ENCODE measurements around the gene MPDU1.

The MPDU1 gene

DNA sequence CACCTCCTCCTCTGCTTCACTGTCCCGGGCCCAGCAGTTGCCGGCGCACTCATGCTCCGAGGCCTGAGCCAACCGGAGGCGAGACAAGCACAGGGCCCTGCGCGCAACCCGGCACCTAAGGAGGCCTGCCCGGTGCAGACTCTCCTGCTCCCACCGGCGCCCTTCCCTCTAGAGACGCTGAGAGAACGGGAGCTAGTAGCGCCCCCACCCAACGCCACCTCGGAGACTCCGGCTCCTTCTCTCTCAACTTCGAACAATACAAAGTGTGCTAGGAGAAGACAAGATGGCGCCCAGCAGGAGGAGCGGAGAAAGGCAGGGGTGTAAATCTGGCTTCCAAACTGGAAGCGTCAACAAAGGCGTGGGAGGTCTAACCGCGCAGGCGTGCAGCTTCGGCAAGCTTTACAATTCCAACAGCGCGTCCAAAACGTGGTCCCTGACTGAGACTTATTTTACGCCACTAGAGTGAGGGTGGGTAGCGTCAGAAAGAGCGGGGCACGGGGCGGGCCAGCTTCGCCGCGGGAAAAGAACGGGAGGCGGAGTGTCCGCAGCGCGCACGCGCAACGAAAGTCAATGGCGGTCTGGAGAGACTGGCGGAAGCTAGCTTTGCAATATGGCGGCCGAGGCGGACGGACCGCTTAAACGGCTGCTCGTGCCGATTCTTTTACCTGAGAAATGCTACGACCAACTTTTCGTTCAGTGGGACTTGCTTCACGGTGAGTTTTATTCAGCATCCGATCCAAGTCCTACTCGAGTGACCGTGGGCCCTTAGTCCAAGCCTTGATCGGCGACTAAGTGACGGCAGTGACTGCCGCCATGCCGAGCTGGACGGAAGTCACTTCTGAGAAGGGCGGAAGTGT, at the start of gene MPDU1:
MPDU1 (plus strand) TSS at position 600 of the 857 bp plus-strand sequence; CDS start at position 611, 11 bp downstream.
- Histone ChIP-seq H3K36me3 (ENCODE audit: insufficient read depth, low read length) (no peaks in the 10 kb centered on the region), H3K4me1 (ENCODE audit: insufficient read depth, low read length) (peaks cover 21% of the 10 kb centered on the region; the same call in 1 of the 2 replicates), H3K9ac (ENCODE audit: low read depth, low read length) (peak within 1 kb of the TSS; percentile 87), H3K9me3 (ENCODE audit: control insufficient read depth, insufficient read depth, low read length) (no peaks in the 10 kb centered on the region)

DNA sequence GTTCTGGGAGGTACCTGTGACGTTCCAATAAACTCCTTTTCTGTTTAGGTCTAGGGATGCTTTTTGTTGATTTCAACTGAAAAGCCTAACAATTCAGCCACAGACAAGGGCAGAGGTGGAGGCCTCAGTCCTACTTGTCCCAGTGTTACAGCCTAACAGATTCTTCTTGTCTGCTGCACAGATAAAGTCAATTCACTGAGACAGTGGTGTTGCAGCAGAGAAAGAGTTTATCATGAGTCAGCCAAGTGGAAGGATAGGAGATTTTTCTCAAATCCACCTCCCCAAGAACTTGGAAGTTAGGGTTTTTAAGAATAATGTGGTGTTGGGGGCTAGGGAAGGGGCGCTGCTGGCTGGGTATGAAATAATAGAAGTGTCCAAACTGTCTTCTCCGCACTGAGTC, 45.6 kb upstream of the MPDU1 start:
- H3K4me1 ChIP-seq (ENCODE audit: insufficient read depth, low read length): no peaks in the 10 kb centered on the region
- no peak overlapping the region for H3K9ac ChIP-seq (ENCODE audit: low read depth, low read length)
- no peaks in the 10 kb centered on the region for H3K9me3 ChIP-seq (ENCODE audit: control insufficient read depth, insufficient read depth, low read length)
- no peaks in the 10 kb centered on the region for H3K36me3 ChIP-seq (ENCODE audit: insufficient read depth, low read length)

DNA sequence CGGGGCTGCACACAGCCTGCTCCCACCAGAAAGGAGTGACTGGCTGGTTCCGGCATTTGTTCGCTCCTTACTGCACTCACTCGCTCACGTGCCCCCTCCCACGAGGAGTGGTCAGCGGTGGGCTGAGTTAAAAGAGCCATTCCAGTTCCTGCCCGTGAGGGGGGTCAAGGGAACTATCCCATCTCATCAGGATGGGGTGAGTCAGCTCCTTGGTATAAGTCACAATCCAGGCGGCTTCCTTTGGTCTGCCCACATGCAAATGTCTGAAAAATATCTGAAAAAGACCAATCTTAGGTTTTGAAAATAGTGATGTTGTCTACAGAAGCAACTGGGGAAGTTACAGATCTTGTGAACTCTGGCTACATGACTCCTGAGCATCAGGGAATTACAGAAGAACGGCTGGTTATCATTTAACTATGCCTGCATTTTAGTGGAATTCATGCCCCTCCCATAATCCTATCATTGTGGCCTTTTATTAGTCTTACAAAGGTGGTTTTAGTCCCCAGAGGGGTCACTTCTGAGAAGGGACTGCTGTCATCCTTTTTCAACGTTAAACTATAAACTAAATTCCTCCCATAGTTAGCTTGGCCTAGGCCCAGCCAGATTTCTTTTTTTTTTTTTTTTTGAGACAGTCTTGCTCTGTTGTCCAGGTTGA, 44.6 kb upstream of the MPDU1 start:
- no peaks in the 10 kb centered on the region for H3K36me3 ChIP-seq (ENCODE audit: insufficient read depth, low read length)
- no peaks in the 10 kb centered on the region for H3K4me1 ChIP-seq (ENCODE audit: insufficient read depth, low read length)
- H3K9ac ChIP-seq (ENCODE audit: low read depth, low read length): no peak overlapping the region
- H3K9me3 ChIP-seq (ENCODE audit: control insufficient read depth, insufficient read depth, low read length): no peaks in the 10 kb centered on the region

DNA sequence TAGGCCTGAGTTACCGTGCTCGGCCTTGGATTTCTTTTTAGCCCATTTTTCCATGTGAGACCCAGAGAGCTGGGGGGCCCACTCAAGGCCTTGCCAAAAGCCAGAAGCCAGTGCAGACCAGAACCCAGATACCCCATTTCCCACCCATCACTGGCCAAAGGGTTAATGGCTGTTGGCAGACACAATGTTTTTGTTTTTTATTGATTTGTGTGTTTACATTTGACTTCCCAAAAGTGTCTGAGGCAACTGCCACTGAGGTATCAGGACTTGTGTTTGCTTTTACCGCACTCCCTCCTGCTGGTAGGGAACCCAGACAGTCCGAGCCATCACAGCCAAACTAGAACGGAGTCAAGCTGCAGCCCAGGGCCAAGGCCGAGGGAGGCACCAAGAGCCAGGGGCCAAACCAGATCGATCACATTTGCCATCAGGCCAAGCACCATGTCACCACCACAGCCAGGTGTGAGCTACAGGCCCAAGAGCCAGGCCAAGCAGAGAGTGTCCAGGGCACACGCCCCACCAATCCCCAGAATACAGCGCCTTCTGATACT, 42.5 kb upstream of the MPDU1 start:
- no peaks in the 10 kb centered on the region for H3K9me3 ChIP-seq (ENCODE audit: control insufficient read depth, insufficient read depth, low read length)

DNA sequence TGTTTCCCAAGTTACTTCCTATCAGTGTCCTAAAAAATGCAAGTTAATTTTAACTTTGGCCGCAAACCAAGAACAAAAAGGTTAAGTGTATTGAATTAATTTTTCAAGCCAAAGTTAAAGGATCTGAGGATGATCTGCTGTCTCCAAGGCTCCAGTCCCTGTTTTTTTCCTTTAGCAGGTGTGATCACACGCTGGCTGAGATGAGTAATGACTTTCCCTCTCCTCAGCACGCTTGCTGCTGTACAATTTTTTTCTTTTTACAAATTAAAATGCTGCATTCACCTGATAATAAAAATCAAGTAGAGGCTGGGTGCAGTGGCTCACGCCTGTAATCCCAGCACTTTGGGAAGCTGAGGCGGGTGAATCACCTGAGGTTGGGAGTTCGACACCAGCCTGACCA, 38.7 kb upstream of the MPDU1 start:
- no peaks in the 10 kb centered on the region for H3K9me3 ChIP-seq (ENCODE audit: control insufficient read depth, insufficient read depth, low read length)
- no peaks in the 10 kb centered on the region for H3K4me1 ChIP-seq (ENCODE audit: insufficient read depth, low read length)
- no peaks in the 10 kb centered on the region for H3K36me3 ChIP-seq (ENCODE audit: insufficient read depth, low read length)
- H3K9ac ChIP-seq (ENCODE audit: low read depth, low read length): no peak overlapping the region

More for the DNA sequence above, 42.5 kb upstream of the MPDU1 start:
- Histone ChIP-seq H3K36me3 (ENCODE audit: insufficient read depth, low read length) (no peaks in the 10 kb centered on the region), H3K9ac (ENCODE audit: low read depth, low read length) (no peak overlapping the region), H3K4me1 (ENCODE audit: insufficient read depth, low read length) (no peaks in the 10 kb centered on the region)

DNA sequence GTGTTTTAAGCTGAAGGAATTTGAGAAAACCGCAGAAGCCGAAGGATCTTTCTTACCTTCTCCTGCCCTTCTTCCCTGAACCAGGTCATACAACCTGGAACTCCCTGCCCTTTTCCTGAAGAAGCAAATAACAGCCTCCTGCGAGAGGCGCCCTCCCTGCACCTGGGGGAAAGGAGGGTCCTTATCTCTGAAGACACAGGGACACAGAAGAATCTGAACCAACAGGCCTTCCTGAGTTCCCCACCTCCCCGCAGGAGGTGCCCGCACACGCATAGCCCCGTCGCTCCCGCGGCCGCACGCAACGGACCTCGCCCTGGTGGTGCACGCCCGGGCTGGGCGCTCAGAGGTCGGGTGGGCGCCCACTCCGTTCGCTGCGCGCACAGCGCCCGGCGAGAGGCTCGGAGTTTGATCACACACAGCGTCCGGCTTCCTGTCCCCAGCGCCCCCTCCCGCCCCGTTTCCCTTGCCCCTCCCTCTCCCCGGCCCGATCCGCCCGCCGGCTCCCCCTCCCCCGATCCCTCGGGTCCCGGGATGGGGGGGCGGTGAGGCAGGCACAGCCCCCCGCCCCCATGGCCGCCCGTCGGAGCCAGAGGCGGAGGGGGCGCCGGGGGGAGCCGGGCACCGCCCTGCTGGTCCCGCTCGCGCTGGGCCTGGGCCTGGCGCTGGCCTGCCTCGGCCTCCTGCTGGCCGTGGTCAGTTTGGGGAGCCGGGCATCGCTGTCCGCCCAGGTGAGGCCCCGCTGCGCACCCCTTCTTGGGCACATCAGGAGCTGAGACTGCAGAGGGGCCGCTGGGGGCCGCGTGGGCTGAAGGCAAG, 34.9 kb upstream of the MPDU1 start, which contains the start of gene TNFSF12:
TNFSF12 (plus strand) TSS at position 474 of the 816 bp plus-strand sequence; CDS start at position 570, 96 bp downstream.
- Histone ChIP-seq H3K9ac (ENCODE audit: low read depth, low read length) (peak within 1 kb of the TSS; percentile 84), H3K4me1 (ENCODE audit: insufficient read depth, low read length) (no peaks in the 10 kb centered on the region), H3K9me3 (ENCODE audit: control insufficient read depth, insufficient read depth, low read length) (no peaks in the 10 kb centered on the region), H3K36me3 (ENCODE audit: insufficient read depth, low read length) (no peaks in the 10 kb centered on the region)

DNA sequence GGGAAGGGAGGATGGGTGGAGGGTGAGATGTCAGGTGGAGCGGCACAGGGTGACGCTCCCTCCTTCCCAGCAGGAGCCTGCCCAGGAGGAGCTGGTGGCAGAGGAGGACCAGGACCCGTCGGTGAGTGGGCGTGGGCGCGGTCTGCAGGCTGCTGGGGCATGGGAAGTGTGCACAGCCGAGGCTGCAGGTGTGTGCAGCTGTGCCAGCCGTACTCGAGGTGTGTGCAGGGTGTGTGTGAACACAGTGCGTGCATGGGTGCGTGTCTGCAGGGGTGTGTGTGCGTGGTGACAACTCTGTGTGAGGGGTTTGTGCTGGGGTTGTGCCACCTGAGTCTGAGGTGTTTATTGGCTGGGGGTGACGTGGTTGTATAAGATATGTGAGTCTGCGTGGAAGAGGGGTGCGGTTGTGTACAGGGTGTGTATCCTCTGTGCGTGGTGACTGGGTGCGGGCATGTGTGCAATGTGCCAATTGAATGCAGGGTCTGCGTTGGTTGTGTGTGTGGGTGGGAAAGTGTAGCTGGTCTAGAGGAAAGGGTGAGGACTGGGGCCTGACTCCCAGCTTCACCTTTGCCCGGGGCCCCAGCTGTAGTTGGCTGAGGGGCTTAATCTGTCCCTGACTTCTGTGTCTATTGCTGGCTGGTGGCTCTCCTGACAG, 34.1 kb upstream of the MPDU1 start:
- peak overlapping the region; percentile 84; the same call in 1 of the 2 replicates for H3K9ac ChIP-seq (ENCODE audit: low read depth, low read length)
- no peaks in the 10 kb centered on the region for H3K36me3 ChIP-seq (ENCODE audit: insufficient read depth, low read length)
- H3K9me3 ChIP-seq (ENCODE audit: control insufficient read depth, insufficient read depth, low read length): no peaks in the 10 kb centered on the region
- H3K4me1 ChIP-seq (ENCODE audit: insufficient read depth, low read length): no peaks in the 10 kb centered on the region

DNA sequence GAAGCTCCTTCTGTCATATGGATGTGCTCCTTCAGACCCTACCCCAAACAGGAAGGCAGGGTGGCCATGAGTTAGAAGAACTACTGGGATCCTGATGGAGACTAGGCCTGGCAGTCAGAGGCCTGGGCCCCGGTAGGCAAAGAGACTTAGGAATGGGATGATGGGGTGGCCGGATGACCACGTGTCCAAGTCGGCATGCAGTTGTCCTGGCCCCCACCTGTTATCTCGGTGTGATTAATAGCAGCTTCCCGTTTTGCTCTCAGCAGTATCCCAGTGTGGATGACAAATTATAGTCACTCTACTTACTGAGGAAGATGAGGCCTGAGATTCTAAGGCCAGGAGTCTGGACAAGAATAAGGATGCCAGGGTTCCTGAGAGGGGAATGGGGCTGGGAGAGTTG, 33.3 kb upstream of the MPDU1 start:
- H3K9ac ChIP-seq (ENCODE audit: low read depth, low read length): no peak overlapping the region
- no peaks in the 10 kb centered on the region for H3K36me3 ChIP-seq (ENCODE audit: insufficient read depth, low read length)
- H3K4me1 ChIP-seq (ENCODE audit: insufficient read depth, low read length): no peaks in the 10 kb centered on the region
- no peaks in the 10 kb centered on the region for H3K9me3 ChIP-seq (ENCODE audit: control insufficient read depth, insufficient read depth, low read length)

DNA sequence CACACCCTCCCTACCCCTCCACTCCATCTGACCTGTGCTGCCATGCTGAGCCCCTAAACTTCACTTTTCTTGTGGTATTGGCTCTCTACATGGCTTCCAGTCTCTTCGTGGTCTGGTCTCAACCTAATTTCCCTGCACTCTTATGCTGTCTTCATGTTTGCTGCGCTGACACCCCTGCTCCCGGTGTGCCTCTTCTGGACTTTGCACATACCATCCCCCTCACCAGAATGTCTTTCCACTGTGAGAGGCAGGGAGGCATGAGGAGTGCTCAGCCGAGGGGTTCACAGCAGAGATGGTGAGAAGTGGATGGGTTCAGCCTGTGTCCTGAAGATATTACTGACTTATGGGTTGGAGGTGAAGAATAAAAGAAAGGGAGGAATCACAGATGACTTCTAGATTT, 32.3 kb upstream of the MPDU1 start:
- H3K9ac ChIP-seq (ENCODE audit: low read depth, low read length): no peak overlapping the region
- no peaks in the 10 kb centered on the region for H3K36me3 ChIP-seq (ENCODE audit: insufficient read depth, low read length)
- no peaks in the 10 kb centered on the region for H3K4me1 ChIP-seq (ENCODE audit: insufficient read depth, low read length)

DNA sequence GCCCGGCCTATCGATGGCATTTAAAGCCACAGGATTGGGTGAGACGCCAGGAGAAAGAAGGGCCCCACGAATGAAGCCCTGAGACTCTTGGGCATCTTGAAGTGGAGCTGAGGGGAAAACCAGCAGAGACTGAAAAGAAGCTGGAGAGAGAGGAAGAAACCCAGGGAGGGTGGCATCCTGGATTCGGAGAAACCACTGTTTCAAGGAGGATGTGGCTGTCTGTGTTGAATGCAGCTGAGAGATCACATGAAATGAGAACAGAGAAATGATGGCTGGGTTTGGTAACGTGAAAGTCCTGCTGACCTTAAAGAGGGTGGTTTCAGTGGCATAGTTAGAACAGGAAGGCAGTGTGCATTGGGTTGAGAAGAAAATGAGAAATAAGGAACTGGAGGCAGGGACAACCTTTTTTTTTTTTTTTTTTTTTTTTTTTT, 31.0 kb upstream of the MPDU1 start:
- H3K36me3 ChIP-seq (ENCODE audit: insufficient read depth, low read length): no peaks in the 10 kb centered on the region
- H3K9ac ChIP-seq (ENCODE audit: low read depth, low read length): no peak overlapping the region
- H3K9me3 ChIP-seq (ENCODE audit: control insufficient read depth, insufficient read depth, low read length): no peaks in the 10 kb centered on the region
- H3K4me1 ChIP-seq (ENCODE audit: insufficient read depth, low read length): peaks cover 3% of the 10 kb centered on the region; the same call in 1 of the 2 replicates

More for the DNA sequence above, 32.3 kb upstream of the MPDU1 start:
- H3K9me3 ChIP-seq (ENCODE audit: control insufficient read depth, insufficient read depth, low read length): no peaks in the 10 kb centered on the region

DNA sequence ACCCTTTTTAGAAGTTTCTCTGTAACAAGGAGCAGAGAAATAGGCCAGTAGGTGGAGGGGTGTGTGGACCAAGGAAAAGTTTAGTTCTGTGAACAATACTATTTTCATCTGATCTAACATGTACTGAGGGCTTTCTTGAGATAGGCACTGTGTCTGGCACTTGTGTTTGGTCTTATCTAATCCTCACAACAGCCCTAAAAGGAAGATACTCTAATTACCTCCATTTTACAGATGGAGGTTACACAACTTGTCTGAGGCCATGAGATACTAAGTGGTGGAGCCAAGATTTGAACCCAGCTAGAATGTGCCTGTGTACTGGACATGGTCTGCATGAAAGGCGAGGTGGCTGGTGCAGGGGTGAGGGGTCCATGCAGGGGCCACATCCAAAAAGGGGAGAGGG, 30.3 kb upstream of the MPDU1 start:
- no peak overlapping the region for H3K9ac ChIP-seq (ENCODE audit: low read depth, low read length)
- no peaks in the 10 kb centered on the region for H3K9me3 ChIP-seq (ENCODE audit: control insufficient read depth, insufficient read depth, low read length)
- H3K36me3 ChIP-seq (ENCODE audit: insufficient read depth, low read length): no peaks in the 10 kb centered on the region
- H3K4me1 ChIP-seq (ENCODE audit: insufficient read depth, low read length): peaks cover 6% of the 10 kb centered on the region; the same call in 1 of the 2 replicates

DNA sequence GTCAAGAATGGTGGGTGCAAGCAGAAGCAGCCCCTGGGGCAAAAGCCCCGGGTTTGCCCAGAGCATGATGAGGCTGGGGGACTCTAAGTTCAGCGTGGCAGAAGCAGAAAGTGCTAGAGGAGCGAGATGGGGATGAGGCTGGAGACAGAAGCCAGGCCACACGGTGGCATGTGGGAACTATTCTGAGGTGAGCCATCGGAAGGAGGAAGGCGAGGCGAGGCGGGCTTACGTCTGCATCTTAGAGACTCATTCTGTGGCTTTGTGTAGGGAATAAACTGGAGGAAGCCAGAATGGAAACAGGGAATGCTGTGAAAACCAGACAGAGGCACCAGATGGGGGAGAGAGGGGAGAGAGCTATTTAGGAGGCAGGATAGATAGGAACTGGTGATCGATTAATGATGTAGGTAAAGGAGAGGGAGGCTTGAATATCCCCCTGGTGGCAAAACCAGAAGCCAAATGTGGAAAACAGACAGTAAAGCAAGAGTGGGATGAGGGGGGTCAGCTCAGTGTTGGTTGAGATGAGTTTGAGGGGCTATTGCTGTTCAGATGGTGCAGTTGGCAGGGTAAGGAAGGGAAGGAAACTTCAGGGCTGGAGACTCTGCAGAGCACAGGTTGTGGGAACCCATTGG, 28.2 kb upstream of the MPDU1 start:
- Histone ChIP-seq H3K4me1 (ENCODE audit: insufficient read depth, low read length) (peaks cover 12% of the 10 kb centered on the region), H3K36me3 (ENCODE audit: insufficient read depth, low read length) (no peaks in the 10 kb centered on the region), H3K9me3 (ENCODE audit: control insufficient read depth, insufficient read depth, low read length) (no peaks in the 10 kb centered on the region), H3K9ac (ENCODE audit: low read depth, low read length) (no peak overlapping the region)

DNA sequence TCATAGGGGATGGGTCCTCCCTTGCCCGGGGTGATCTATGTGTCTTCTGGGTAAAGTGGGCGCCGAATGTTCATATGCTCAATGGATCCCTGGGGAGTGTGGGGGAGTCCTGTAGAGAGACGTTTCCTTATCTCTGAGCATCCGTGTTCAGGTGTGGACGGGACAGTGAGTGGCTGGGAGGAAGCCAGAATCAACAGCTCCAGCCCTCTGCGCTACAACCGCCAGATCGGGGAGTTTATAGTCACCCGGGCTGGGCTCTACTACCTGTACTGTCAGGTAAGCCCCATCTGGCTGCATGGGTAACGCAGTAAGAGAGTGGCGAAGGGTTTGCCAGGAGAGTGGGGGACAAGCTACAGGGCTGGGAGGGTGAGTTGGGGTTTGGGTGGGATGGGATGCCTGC, 27.0 kb upstream of the MPDU1 start:
- H3K9me3 ChIP-seq (ENCODE audit: control insufficient read depth, insufficient read depth, low read length): no peaks in the 10 kb centered on the region
- no peaks in the 10 kb centered on the region for H3K36me3 ChIP-seq (ENCODE audit: insufficient read depth, low read length)
- no peak overlapping the region for H3K9ac ChIP-seq (ENCODE audit: low read depth, low read length)
- peaks cover 12% of the 10 kb centered on the region for H3K4me1 ChIP-seq (ENCODE audit: insufficient read depth, low read length)

Measured in ES-I3 (cell line).